DND-41 (cell line): ENCODE data around the gene NCAPH2.

Source experiments
- CTCF ChIP-seq: IDR thresholded peaks from 2 replicates; pipeline ENCODE4 v1.5.1; 2012; ENCODE audit warnings: borderline replicate concordance, low read length, moderate library complexity, mild to moderate bottlenecking; ENCODE audit not compliant: poor library complexity, severe bottlenecking; ENCODE audit errors: extremely low read depth
- EZH2 ChIP-seq: IDR thresholded peaks from 3 replicates; pipeline ENCODE4 v1.6.1; 2012; ENCODE audit warnings: borderline replicate concordance, low read depth, mild to moderate bottlenecking, moderate library complexity, low read length, inconsistent platforms; ENCODE audit not compliant: severe bottlenecking

- TF ChIP-seq CTCF, result no peak
- TF ChIP-seq EZH2, result no peak
Measured at GRCh38 chr22:50485221-50486131, 22.5 kb upstream of the NCAPH2 start.
